GM12878 (cell line): ENCODE data around the gene PLBD1. TPM values are rescaled to one million over a fixed set of nuclear protein-coding genes. Genes with fewer than 3 reads are reported as not detected.

Source experiments
- ATAC-seq: fragments of 200-7000 bp; cut with Tn5 transposase; 3 replicates; pipeline ENCODE4 v1.9.1; 2020; ENCODE audit warnings: mild to moderate bottlenecking, moderate library complexity
- BruUV-seq: library from RNA; stranded (reverse); fragments of 400-500 nt; replicated peaks from 2 replicates; lab custom pipeline; 2021; lab: Mats Ljungman, UMichigan
- CTCF ChIA-PET: fragments of 300-600 bp; sonication (Branson Sonifier 250); formaldehyde crosslinking; extraction: SDS; loops from one replicate; lab custom pipeline; 2021; ENCODE audit warnings: inconsistent platforms; lab: Yijun Ruan, JAX
- POLR2A ChIA-PET: fragments of 350-600 bp; formaldehyde crosslinking; extraction: SDS; loops from one replicate; lab custom pipeline; 2021; ENCODE audit warnings: inconsistent platforms; lab: Charles Lee
- RAD21 ChIA-PET: fragments of 300-600 bp; sonication (Branson Sonifier 250); formaldehyde crosslinking; loops from one replicate; lab custom pipeline; 2023; ENCODE audit warnings: antibody characterized with exemption; ENCODE audit not compliant: unreplicated experiment; lab: Charles Lee
- SMC1A ChIA-PET: fragments of 300-600 bp; sonication (Branson Sonifier 250); formaldehyde crosslinking; loops from one replicate; lab custom pipeline; 2023; ENCODE audit not compliant: unreplicated experiment, uncharacterized antibody; lab: Charles Lee
- DNase-seq: peaks from one replicate; pipeline ENCODE4 v3.0.0-alpha.2; 2011; ENCODE audit warnings: low read depth, low spot score
- FAIRE-seq: peaks from 3 replicates; lab custom pipeline; 2011; peaks lifted over from hg19 to GRCh38; lab: Jason Lieb, UNC
- H2AFZ ChIP-seq: 2 replicates; pipeline ENCODE4 v1.6.0; 2011; ENCODE audit warnings: low read depth, low read length, control low read depth; ENCODE audit not compliant: control insufficient read depth
- H3K27ac ChIP-seq: 2 replicates; pipeline ENCODE4 v1.5.1; 2011; ENCODE audit warnings: control low read depth; ENCODE audit not compliant: control insufficient read depth, insufficient read depth
- H3K27me3 ChIP-seq, 2 experiments: replicated peaks in 1 of 2; 2 replicates each; pipeline versions ENCODE4 v1.6.0 to v1.6.1; 2011; ENCODE audit warnings: low read length in 1 of 2; ENCODE audit not compliant: control insufficient read depth in 2 of 2, insufficient read depth in 2 of 2
- H3K36me3 ChIP-seq, 2 experiments: 2 replicates each; pipeline ENCODE4 v1.5.1; 2011; ENCODE audit warnings: low read length in 1 of 2; ENCODE audit not compliant: control insufficient read depth in 2 of 2, insufficient read depth in 2 of 2
- H3K4me1 ChIP-seq: 2 replicates; pipeline ENCODE4 v1.6.1; 2011; ENCODE audit warnings: mild to moderate bottlenecking, low read length, moderate library complexity, mixed read lengths; ENCODE audit not compliant: control insufficient read depth, insufficient read depth
- H3K4me2 ChIP-seq: 2 replicates; pipeline ENCODE4 v1.6.0; 2011; ENCODE audit warnings: control low read depth; ENCODE audit not compliant: control insufficient read depth, insufficient read depth
- H3K4me3 ChIP-seq: fragments of 200-600 bp; sonication (generic); 2 replicates; pipeline ENCODE4 v1.5.1; 2016
- H3K79me2 ChIP-seq: 2 replicates; pipeline ENCODE4 v1.6.0; 2011; ENCODE audit warnings: low read length; ENCODE audit not compliant: control insufficient read depth, insufficient read depth
- H3K9ac ChIP-seq: 2 replicates; pipeline ENCODE4 v1.8.0; 2011; ENCODE audit warnings: low read length, control low read depth, mixed read lengths; ENCODE audit not compliant: control insufficient read depth, insufficient read depth
- H3K9me3 ChIP-seq: replicated peaks from 3 replicates; pipeline ENCODE4 v1.5.1; 2011; ENCODE audit warnings: mild to moderate bottlenecking, low read length; ENCODE audit not compliant: control insufficient read depth, insufficient read depth
- H4K20me1 ChIP-seq: 2 replicates; pipeline ENCODE4 v1.6.0; 2011; ENCODE audit not compliant: control insufficient read depth, insufficient read depth
- CHD4 ChIP-seq: fragments of 200-600 bp; sonication (generic); IDR thresholded peaks from 2 replicates; pipeline ENCODE4 v1.6.1; 2016; ENCODE audit warnings: mild to moderate bottlenecking
- HSF1 ChIP-seq: fragments of 150-350 bp; IDR thresholded peaks from 2 replicates; pipeline ENCODE4 v1.6.1; 2014; ENCODE audit warnings: mild to moderate bottlenecking, low read depth, low read length
- PAX8 ChIP-seq: fragments of 450-650 bp; IDR thresholded peaks from 2 replicates; pipeline ENCODE4 v1.6.1; 2017; ENCODE audit warnings: mild to moderate bottlenecking, moderate library complexity
- POLR2AphosphoS5 ChIP-seq: IDR thresholded peaks from 2 replicates; pipeline ENCODE4 v1.6.1; 2011; ENCODE audit warnings: mild to moderate bottlenecking, low read length, inconsistent platforms
- SMARCA5 ChIP-seq: fragments of 450-650 bp; IDR thresholded peaks from 2 replicates; pipeline ENCODE4 v1.6.1; 2017; ENCODE audit warnings: mild to moderate bottlenecking
- ZBTB33 ChIP-seq: fragments of 450-650 bp; IDR thresholded peaks from 2 replicates; pipeline ENCODE4 v1.6.1; 2017; ENCODE audit warnings: mild to moderate bottlenecking
- ZBTB4 ChIP-seq: fragments of 450-650 bp; formaldehyde crosslinking; IDR thresholded peaks from 2 replicates; pipeline ENCODE4 v1.4.0; 2022; ENCODE audit warnings: mild to moderate bottlenecking, moderate library complexity
- ZNF592 ChIP-seq: fragments of 450-650 bp; IDR thresholded peaks from 2 replicates; pipeline ENCODE4 v1.6.1; 2017; ENCODE audit warnings: mild to moderate bottlenecking, moderate library complexity
- ZZZ3 ChIP-seq: IDR thresholded peaks from 2 replicates; pipeline ENCODE4 v1.6.1; 2011; ENCODE audit warnings: low read depth; ENCODE audit not compliant: control insufficient read depth, insufficient read length
- WGBS: methylation state at CpG from one replicate; pipeline ENCODE4 v1.1.6; 2016; ENCODE audit warnings: low lambda C conversion rate; ENCODE audit not compliant: insufficient replicate concordance, insufficient coverage; ENCODE audit errors: missing lambda C conversion rate; 5-methylcytosine and 5-hydroxymethylcytosine counted together
- in situ Hi-C: fragments of 300-500 bp; cut with MboI; formaldehyde crosslinking; loops from 9 replicates; pipeline ENCODE4 v1.14.3; 2018; ENCODE audit warnings: mixed read lengths
- intact Hi-C: fragments of 100-400 bp; cut with micrococcal nuclease; formaldehyde crosslinking; loops from one replicate; pipeline ENCODE4 v1.14.2; 2022; ENCODE audit not compliant: unreplicated experiment
- polyA plus RNA-seq, 11 experiments: library from polyadenylated mRNA; depleted of rRNA in 4 of 11; unstranded in 6 of 11; stranded (reverse) in 5 of 11; fragments of >200 nt; fragmentation: Nextera tagmentation in 4 of 11; fragmentation: Illumina TruSeq in 1 of 11; extraction: Ambion mirVana in 4 of 11; extraction: Trizol in 1 of 11; gene quantifications; 1 replicate in 1 of 11; 2 replicates in 10 of 11; pipeline versions ENCODE4 v1.2.1 to v1.2.3, GENCODE V29; 2011 to 2016; ENCODE audit warnings: inconsistent platforms in 2 of 11, missing spikeins in 2 of 11, low read depth in 1 of 11
- total RNA-seq, 4 experiments: library from RNA; depleted of rRNA in 3 of 4; stranded (reverse); fragments of >200 nt in 3 of 4; fragmentation: Illumina TruSeq in 1 of 4; extraction: Trizol in 1 of 4; gene quantifications; 2 replicates each; pipeline versions ENCODE4 v1.2.1 to v1.2.3, GENCODE V29; 2013 to 2021

PLBD1 gene
- total and polyA plus RNA-seq, 10 of the 15 experiments (the other 5 are each of a cell fraction or from before 2014, with no cell fraction given): 0.19 to 0.54 (median 0.27) TPM; not detected in 1

GRCh38 chr12:14557966-14558365, 9.7 kb downstream of the PLBD1 start:
- 79% methylated on average over 8 of the region's 8 CpGs for WGBS
- H3K4me2 ChIP-seq: no peak overlapping the region
- BruUV-seq: no TSS peak
- no peaks in the 10 kb centered on the region for H3K4me1 ChIP-seq
- no peak overlapping the region for H3K9ac ChIP-seq
- H3K27ac ChIP-seq: no peak overlapping the region
- H3K36me3 ChIP-seq: no peaks in the 10 kb centered on the region
- in situ Hi-C loops: no loop called here
- no peak for TF ChIP-seq HSF1
- no peak for TF ChIP-seq ZNF592
- no peak for TF ChIP-seq ZZZ3
- no peak for TF ChIP-seq PAX8
- no peak for TF ChIP-seq CHD4
- TF ChIP-seq ZBTB4 (CRISPR knock-in tag): no peak
- TF ChIP-seq POLR2AphosphoS5: no peak
- TF ChIP-seq SMARCA5: no peak
- no peak for TF ChIP-seq ZBTB33
- RAD21 ChIA-PET: no interaction called here
- intact Hi-C loops: no loop called here
- POLR2A ChIA-PET: no interaction called here
- no peak overlapping the region for H2AFZ ChIP-seq
- no peaks in the 10 kb centered on the region for H4K20me1 ChIP-seq
- H3K27me3 ChIP-seq: no peaks in the 10 kb centered on the region
- CTCF ChIA-PET: interaction anchor here (1.4 to 1.6 kb wide), 3 partner anchors 15 to 372 kb away, joined by 4 to 6 read pairs (median 5); no protein-coding TSS in a partner anchor
- no peaks in the 10 kb centered on the region for H3K79me2 ChIP-seq
- no peak for FAIRE-seq
- DNase-seq: no peak
- no peak overlapping the region for H3K4me3 ChIP-seq
- no peak for ATAC-seq
- no peaks in the 10 kb centered on the region; the same call in 2 of the 3 replicates for H3K9me3 ChIP-seq
- SMC1A ChIA-PET: no interaction called here
